PC-9 (cell line): ENCODE results near the gene EFHD1. TPM values are rescaled to one million over a fixed set of nuclear protein-coding genes. Genes with fewer than 3 reads are reported as not detected.

ENCODE experiments used
- BruUV-seq: library from RNA; stranded (reverse); fragments of 400-500 nt; replicated peaks from 2 replicates; lab custom pipeline; 2021; lab: Mats Ljungman, UMichigan
- CTCF ChIA-PET: fragments of 300-600 bp; sonication (Branson Sonifier 250); formaldehyde crosslinking; loops from one replicate; lab custom pipeline; 2022; ENCODE audit warnings: antibody characterized with exemption; lab: Charles Lee
- POLR2A ChIA-PET: fragments of 300-600 bp; sonication (Branson Sonifier 250); formaldehyde crosslinking; loops from one replicate; lab custom pipeline; 2022; ENCODE audit warnings: antibody characterized with exemption; ENCODE audit not compliant: unreplicated experiment; lab: Charles Lee
- DNase-seq, 2 experiments: peaks; one replicate each; pipeline versions ENCODE4 v3.0.0 to v3.0.0-alpha.2; 2015 to 2022; ENCODE audit warnings: mixed read lengths in 1 of 2
- H2AFZ ChIP-seq: fragments of 200-600 bp; sonication (generic); 2 replicates; pipeline ENCODE4 v1.8.1; 2017; ENCODE audit warnings: antibody characterized with exemption
- H3F3A ChIP-seq: fragments of 200-600 bp; sonication (generic); 2 replicates; pipeline ENCODE4 v1.8.1; 2017; ENCODE audit warnings: antibody characterized with exemption, mild to moderate bottlenecking, low read depth; ENCODE audit not compliant: insufficient read depth
- H3K27ac ChIP-seq: fragments of 200-600 bp; sonication (generic); 2 replicates; pipeline ENCODE4 v1.6.1; 2016; ENCODE audit warnings: mixed run types
- H3K27me3 ChIP-seq: fragments of 200-600 bp; sonication (generic); 2 replicates; pipeline ENCODE4 v1.6.1; 2016; ENCODE audit warnings: low read depth, mixed run types; ENCODE audit not compliant: insufficient read depth
- H3K36me3 ChIP-seq: fragments of 200-600 bp; sonication (generic); 2 replicates; pipeline ENCODE4 v1.6.1; 2016; ENCODE audit warnings: low read depth, mixed run types
- H3K4me1 ChIP-seq: fragments of 200-600 bp; sonication (generic); replicated peaks from 2 replicates; pipeline ENCODE4 v1.6.1; 2016; ENCODE audit warnings: mixed run types; ENCODE audit not compliant: insufficient read depth
- H3K4me2 ChIP-seq: fragments of 200-600 bp; sonication (generic); 2 replicates; pipeline ENCODE4 v1.6.1; 2017; ENCODE audit warnings: mixed run types
- H3K4me3 ChIP-seq: fragments of 200-600 bp; sonication (generic); 2 replicates; pipeline ENCODE4 v1.6.1; 2016; ENCODE audit warnings: mixed run types
- H3K79me2 ChIP-seq: fragments of 200-600 bp; sonication (generic); 2 replicates; pipeline ENCODE4 v1.6.1; 2017; ENCODE audit warnings: low read depth, mixed run types
- H3K9me2 ChIP-seq: fragments of 200-600 bp; sonication (generic); 2 replicates; pipeline ENCODE4 v1.8.1; 2017; ENCODE audit warnings: mild to moderate bottlenecking; ENCODE audit not compliant: insufficient read depth
- H3K9me3 ChIP-seq: fragments of 200-600 bp; sonication (generic); 2 replicates; pipeline ENCODE4 v1.8.1; 2016; ENCODE audit warnings: low read depth; ENCODE audit not compliant: insufficient read depth
- H4K20me1 ChIP-seq: fragments of 200-600 bp; sonication (generic); 2 replicates; pipeline ENCODE4 v1.8.1; 2017; ENCODE audit not compliant: insufficient read depth
- CTCF ChIP-seq: fragments of 200-600 bp; sonication (generic); conservative IDR thresholded peaks from 2 replicates; pipeline ENCODE4 v1.6.1; 2017; ENCODE audit warnings: mixed run types, antibody characterized with exemption, mild to moderate bottlenecking, moderate library complexity
- EZH2 ChIP-seq: fragments of 200-600 bp; sonication (generic); IDR thresholded peaks from 2 replicates; pipeline ENCODE4 v1.8.0; 2017; ENCODE audit warnings: antibody characterized with exemption, low read depth
- intact Hi-C: fragments of 100-400 bp; cut with micrococcal nuclease; formaldehyde crosslinking; loops from one replicate; pipeline ENCODE4 v1.10.0; 2022; ENCODE audit not compliant: unreplicated experiment
- total RNA-seq: library from RNA; stranded (reverse); gene quantifications from 2 replicates; pipeline ENCODE4 v1.2.3, GENCODE V29; 2021

Gene EFHD1
- total RNA-seq, 1 experiment from 2014 or later, result 10.6 TPM

GRCh38 chr2:232655392-232655791 is 22.0 kb downstream of the EFHD1 start:
- no peaks in the 10 kb centered on the region for H3K36me3 ChIP-seq
- no peak overlapping the region for H3K4me2 ChIP-seq
- H3F3A ChIP-seq, result peaks cover 33% of the 10 kb centered on the region
- no peak overlapping the region for H3K27ac ChIP-seq
- ChIA-PET POLR2A (no interaction called here), CTCF (interaction anchor here (0.6 kb wide), 1 partner anchor 26 kb away, joined by 4 read pairs; no protein-coding TSS in a partner anchor)
- H3K79me2 ChIP-seq, result no peaks in the 10 kb centered on the region
- H3K4me3 ChIP-seq, result no peak overlapping the region
- intact Hi-C loops, result no loop called here
- no peaks in the 10 kb centered on the region for H3K9me2 ChIP-seq
- DNase-seq, result no peak
- TF ChIP-seq CTCF, result no peak
- TF ChIP-seq EZH2, result no peak
- no peaks in the 10 kb centered on the region for H3K9me3 ChIP-seq
- H4K20me1 ChIP-seq, result no peaks in the 10 kb centered on the region
- H3K27me3 ChIP-seq, result no peaks in the 10 kb centered on the region
- BruUV-seq, result no TSS peak
- H3K4me1 ChIP-seq, result peaks cover 37% of the 10 kb centered on the region
- no peak overlapping the region for H2AFZ ChIP-seq

DNA sequence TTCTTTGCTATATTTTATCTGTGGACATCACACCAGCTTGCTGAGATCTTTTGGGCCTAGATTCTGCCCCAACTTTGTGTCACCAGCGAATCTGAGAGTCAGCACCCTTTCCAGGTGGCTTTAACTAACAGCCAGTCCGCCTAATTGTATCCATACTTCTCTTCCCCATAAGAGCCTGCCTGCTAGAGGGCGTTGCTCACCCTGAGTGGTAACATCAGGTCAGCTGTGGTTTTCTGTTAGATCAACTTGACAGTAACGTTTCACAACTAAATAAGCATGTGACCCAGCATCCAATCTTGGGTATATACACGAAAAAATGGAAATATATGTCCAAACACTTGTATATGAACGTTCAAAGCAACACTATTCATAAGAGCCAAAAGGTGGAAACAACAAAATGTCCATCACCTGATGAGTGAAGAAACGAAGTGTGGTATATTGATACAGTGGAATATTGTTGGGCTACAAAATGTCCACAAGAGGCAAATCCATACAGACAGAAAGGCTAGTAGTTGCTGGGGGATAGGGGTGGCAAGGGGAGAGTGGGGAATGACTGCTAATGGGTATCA is 24.9 kb downstream of the EFHD1 start:
- H3K4me3 ChIP-seq, result no peak overlapping the region
- BruUV-seq, result no TSS peak
- POLR2A ChIA-PET, result no interaction called here
- H3K36me3 ChIP-seq, result no peaks in the 10 kb centered on the region
- DNase-seq, result no peak
- no peaks in the 10 kb centered on the region for H4K20me1 ChIP-seq
- H3K27me3 ChIP-seq, result no peaks in the 10 kb centered on the region
- H3F3A ChIP-seq, result peaks cover 26% of the 10 kb centered on the region
- H3K27ac ChIP-seq, result no peak overlapping the region
- no peak for TF ChIP-seq CTCF
- TF ChIP-seq EZH2, result no peak
- H3K4me1 ChIP-seq, result peaks cover 31% of the 10 kb centered on the region
- intact Hi-C loops, result no loop called here
- CTCF ChIA-PET, result no interaction called here
- no peaks in the 10 kb centered on the region for H3K9me2 ChIP-seq
- H3K4me2 ChIP-seq, result no peak overlapping the region
- no peak overlapping the region for H2AFZ ChIP-seq
- no peaks in the 10 kb centered on the region for H3K79me2 ChIP-seq
- H3K9me3 ChIP-seq, result no peaks in the 10 kb centered on the region

- peak in 1 of 2 experiments; percentile 41 for DNase-seq
- Histone ChIP-seq H3K4me1 (peaks cover 40% of the 10 kb centered on the region), H3F3A (peaks cover 32% of the 10 kb centered on the region), H3K27me3 (no peaks in the 10 kb centered on the region), H3K9me3 (no peaks in the 10 kb centered on the region), H3K9me2 (no peaks in the 10 kb centered on the region), H3K4me3 (no peak overlapping the region), H3K27ac (0 out of 2 replicates have a peak overlapping the region, but pooled peaks have one; percentile 14), H3K4me2 (no peak overlapping the region), H4K20me1 (no peaks in the 10 kb centered on the region), H2AFZ (no peak overlapping the region), H3K36me3 (no peaks in the 10 kb centered on the region), H3K79me2 (no peaks in the 10 kb centered on the region)
- ChIA-PET POLR2A (no interaction called here), CTCF (no interaction called here)
- no TSS peak for BruUV-seq
- intact Hi-C loops, result no loop called here
- no peak for TF ChIP-seq CTCF
- TF ChIP-seq EZH2, result no peak
Observed at GRCh38 chr2:232659359-232659758, 26.0 kb downstream of the EFHD1 start.
